HG03575 (cell line): ENCODE measurements around the gene TPPP2.

ENCODE experiments used
- ATAC-seq: cut with Tn5 transposase; IDR thresholded peaks from one replicate; pipeline ENCODE4 v1.9.1; 2021; ENCODE audit not compliant: unreplicated experiment, insufficient number of reproducible peaks, low FRiP score; ENCODE audit errors: extremely low read depth

Gene TPPP2

GRCh38 chr14:21054123-21054767 is 24.2 kb downstream of the TPPP2 start:
- ATAC-seq, result no peak

DNA sequence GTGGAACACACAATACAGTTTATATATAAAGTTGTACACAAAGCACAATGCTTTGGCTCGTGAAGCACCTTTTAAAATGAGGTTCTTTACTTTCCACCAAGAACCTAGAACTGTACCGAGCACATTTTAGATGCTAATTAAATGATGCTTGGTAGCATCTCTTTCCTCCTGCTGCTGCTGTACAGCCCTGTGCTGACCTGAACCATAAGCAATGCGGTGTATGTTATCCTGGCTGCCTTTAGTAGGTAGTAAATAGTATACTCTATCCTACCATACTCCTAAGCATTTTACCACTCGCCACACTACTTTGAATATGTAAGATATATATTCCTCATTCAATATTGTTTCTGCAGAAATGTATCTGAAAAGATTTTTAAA is 24.7 kb downstream of the TPPP2 start:
- no peak for ATAC-seq

DNA sequence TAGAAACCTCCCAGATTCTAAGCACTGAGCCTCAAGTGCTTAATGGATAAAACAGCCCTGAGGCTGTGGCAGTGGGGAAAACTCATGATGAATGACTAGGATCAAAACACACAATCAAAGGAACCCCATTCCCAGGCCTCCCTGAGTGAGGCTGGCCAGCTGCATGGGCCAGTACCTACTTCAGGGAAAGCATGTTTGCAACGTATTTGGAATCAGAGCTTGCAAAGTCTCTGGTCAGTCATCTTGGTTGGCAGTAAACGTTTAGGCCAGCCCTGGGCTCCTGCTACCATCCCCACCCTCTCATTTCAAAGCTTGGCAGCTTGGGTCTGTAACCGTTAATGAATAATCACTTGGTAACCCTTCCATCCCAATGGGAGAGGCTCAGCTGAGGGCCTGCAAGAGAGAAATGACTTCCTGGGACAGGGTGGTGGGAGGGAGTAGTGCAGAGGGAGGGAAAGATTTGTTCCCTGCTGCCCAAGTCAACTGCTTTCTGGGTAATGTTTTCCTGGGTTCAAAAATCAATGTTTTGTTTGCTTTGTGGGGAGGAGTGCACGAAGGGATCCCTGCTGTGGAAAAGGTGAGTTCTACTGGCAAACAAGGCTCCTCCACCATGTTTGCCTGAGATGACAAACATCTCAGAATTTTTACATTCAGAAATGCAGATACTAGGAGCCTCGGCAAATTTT is 25.6 kb downstream of the TPPP2 start:
- no peak for ATAC-seq

DNA sequence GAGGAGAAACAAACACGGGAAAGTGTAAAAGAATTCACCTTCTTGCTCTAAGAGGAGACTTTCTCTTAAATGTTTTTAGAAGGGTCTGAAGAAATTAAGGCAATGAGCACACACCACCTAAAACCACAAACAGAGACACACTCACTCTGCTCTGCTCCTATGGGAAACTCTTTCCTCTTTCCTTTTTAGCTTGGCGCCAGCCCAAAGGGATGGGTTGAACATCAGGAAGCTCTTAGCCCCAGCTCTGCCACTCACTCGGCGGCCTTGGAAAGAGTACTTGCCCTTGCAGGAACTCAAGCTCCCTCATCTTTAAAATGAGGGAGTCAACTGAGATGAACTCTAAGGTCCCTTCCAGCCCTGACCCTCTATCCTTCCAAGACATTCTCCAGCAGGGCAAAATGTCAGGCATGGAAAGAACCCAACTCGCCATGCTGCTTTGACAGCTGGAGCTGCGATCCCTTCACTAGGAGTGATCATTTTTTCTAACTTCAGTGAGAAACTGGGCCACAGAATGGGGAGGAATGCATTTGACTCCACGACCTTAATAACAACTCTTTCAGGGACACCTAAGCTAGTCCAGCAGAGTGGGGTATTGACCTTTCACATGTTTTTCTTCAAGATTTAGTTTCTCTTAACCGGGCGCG is 26.6 kb downstream of the TPPP2 start:
- ATAC-seq, result no peak

DNA sequence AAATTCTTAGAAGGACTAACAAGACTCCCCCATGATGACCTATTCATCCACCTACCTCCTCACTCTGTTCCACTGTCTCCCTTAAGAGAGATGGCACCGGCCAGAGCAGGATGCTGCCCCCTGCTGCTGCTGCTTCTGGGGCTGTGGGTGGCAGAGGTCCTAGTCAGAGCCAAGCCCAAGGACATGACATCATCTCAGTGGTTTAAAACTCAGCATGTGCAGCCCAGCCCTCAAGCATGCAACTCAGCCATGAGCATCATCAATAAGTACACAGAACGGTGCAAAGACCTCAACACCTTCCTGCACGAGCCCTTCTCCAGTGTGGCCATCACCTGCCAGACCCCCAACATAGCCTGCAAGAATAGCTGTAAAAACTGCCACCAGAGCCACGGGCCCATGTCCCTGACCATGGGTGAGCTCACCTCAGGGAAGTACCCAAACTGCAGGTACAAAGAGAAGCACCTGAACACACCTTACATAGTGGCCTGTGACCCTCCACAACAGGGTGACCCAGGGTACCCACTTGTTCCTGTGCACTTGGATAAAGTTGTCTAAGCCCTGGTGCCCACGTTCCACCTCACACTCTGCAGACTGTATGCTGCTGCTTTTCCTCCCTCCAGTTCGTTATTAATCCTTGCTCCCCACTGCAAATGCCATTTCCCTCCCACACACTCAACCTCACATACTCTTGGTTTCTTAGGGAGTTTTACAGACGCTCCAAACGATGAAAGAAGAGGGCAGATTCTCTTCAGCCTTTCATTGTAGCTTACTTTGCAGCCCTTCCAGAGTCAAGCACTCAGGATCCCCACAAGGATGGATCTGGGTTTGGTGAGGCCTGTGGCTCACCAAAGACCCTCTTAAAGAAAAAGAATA is 28.0 kb downstream of the TPPP2 start, which contains the start of gene RNASE8:
TSS of gene RNASE8 (plus strand) at position 20 of the 873 bp plus-strand sequence. CDS start at position 91, 71 bp downstream.
- ATAC-seq, result no peak

GRCh38 chr14:21058903-21059302 is 28.9 kb downstream of the TPPP2 start:
- no peak for ATAC-seq

- no peak for ATAC-seq
Measured at GRCh38 chr14:21059842-21060613, 30.0 kb downstream of the TPPP2 start.

GRCh38 chr14:21060614-21061346 is 30.8 kb downstream of the TPPP2 start:
- ATAC-seq, result no peak

GRCh38 chr14:21061347-21061668 is 31.3 kb downstream of the TPPP2 start:
- no peak for ATAC-seq

- no peak for ATAC-seq
Measured at GRCh38 chr14:21063479-21063878, 33.5 kb downstream of the TPPP2 start.

GRCh38 chr14:21066882-21067502 is 37.0 kb downstream of the TPPP2 start:
- no peak for ATAC-seq

DNA sequence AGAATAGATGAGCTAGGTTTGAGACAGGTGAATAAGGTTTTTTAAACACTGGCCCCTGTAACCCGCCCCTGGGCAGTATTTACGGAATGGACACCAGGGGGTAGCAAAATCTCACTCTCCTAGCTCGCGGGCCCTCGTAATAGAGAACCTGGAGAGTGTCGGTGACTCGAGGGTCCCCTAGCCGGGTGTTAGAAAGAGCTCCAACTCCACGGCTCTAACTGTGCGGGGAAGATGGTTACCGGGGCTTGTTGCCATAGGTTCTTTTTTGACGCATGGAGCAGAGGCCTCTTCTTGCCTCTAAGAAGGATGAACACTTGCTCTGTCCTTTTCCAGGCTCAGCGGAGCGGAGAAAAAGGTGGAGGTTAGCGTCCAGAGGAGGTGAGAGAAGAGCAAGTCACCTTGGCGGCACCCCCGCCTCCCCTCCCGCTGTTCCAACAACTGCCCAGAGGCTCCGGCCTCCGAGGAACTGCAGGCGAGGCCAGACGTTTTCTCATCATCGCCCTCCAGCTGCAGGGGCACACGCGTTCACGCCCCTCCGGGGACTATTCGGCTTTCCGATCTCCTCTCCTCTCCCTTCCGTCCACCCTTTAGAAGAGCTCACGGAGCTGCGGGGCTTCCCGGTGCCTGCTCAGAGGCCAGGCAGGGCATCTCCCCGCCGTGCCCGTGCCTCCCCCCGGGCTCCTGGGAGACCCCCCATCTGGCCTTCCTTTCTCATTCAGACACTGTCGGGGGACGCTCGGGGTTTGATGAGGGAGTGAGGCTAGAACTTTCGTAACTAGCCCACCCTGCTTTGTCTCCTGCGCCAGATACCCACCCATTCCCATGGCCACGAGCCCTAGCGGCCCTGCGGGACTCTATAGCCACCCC is 38.7 kb downstream of the TPPP2 start:
- ATAC-seq, result no peak

DNA sequence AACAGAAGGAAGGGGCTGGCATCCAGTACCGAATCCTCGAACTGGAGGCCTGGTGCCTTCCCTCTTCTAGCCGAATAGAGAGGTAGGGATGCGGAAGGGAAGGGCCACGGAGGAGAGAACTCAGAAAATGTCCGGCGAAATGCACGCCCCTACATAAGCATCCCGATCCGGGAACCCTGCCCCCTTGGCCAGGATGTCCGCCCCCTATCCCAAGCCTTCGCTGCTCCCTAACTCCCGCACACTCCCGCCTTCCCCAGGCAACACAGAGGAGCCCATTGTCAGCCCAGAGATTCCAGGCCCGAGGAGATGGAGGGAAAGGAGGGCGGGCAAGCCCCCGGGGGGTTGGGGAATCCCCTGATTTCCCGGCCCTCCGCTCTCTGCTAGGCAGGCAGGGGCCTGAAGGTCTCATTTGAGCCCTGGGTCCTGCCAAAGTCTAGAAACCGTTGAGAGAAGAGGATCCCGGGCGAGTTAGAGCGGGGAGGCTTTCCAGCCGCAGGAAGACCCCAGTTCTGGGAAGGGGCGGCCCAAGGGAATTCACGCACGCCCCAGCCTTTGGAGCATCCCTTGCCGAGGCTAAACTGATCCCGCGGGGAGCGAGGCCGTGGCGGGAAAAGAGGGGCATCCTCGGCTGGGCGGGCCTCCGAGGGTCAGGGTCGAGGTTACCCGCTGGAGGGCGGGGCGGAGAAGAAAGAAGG is 39.5 kb downstream of the TPPP2 start:
- no peak for ATAC-seq

DNA sequence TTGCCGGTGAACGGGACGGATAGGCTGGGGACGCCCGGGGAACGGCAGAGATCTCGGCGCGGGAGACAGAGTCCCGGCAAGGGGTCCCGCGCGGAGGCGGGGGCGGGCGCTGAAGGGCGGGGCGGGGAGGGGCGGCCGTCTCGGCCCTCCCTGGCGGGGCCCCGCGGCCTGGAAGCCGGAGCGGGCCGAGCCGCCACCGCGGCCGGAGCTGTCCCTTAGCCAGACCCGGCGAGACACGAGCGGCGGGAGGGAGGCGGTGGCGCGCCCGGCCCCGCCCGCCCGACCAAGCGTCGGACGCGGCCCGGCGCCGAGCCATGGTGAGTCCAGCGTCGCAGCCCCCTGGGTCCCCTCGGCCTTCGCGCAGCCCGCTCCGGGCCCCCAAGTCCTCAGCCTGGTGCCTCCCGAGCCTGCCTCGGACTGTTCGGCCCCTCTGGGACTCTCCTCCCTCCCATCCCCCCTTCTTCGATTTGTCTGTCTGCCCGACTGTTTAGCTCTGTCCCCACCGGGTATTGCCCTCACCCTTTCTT is 40.1 kb downstream of the TPPP2 start, which contains the start of gene ARHGEF40:
TSS of gene ARHGEF40 (plus strand) at position 222 of the 527 bp plus-strand sequence. CDS start at position 315, 93 bp downstream.
- ATAC-seq, result no peak

DNA sequence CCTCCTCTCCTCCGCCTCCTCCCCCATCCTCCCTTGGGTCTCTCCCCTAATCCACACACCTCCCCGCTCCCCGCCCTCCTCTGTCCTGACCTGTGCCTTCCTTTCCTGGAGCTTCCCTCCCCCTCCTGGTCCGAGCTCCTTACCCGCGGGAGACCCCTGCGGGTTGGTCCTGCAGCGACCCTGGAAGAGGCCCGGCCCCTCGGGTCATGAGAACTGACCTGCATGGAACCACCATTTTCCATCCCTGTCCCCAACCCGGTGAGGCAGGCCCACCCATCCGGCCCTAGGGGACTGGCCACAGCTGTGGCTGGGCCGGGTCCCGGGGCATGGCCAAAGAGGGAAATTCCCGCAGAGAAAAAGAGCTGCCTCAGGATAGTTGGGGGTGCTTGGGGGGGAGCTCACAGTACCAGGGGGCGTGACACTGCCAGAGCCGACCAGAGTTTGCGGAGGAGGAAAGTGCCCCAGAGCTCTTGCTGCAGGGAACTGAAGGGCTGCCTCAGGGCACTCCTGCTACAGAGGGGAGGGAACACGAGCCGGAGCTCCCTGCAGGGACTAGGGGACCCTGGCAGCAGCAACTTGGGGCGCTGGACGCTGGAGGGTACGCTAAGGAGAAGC is 40.7 kb downstream of the TPPP2 start:
- ATAC-seq, result no peak
